Stimulated activated naive CD4-positive, alpha-beta T cell (primary cell): ENCODE measurements around the gene NOX3.
"Not testable (repeated sequence)": the region's sequence is repeated elsewhere in the genome, so short reads cannot be mapped to it uniquely, and the experiment has no call there.

Source experiments
- DNase-seq, 6 experiments: peaks; one replicate each; lab custom pipeline; 2025; lab: John Stamatoyannopoulos, UW

NOX3 gene, protein sequence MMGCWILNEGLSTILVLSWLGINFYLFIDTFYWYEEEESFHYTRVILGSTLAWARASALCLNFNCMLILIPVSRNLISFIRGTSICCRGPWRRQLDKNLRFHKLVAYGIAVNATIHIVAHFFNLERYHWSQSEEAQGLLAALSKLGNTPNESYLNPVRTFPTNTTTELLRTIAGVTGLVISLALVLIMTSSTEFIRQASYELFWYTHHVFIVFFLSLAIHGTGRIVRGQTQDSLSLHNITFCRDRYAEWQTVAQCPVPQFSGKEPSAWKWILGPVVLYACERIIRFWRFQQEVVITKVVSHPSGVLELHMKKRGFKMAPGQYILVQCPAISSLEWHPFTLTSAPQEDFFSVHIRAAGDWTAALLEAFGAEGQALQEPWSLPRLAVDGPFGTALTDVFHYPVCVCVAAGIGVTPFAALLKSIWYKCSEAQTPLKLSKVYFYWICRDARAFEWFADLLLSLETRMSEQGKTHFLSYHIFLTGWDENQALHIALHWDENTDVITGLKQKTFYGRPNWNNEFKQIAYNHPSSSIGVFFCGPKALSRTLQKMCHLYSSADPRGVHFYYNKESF

DNA sequence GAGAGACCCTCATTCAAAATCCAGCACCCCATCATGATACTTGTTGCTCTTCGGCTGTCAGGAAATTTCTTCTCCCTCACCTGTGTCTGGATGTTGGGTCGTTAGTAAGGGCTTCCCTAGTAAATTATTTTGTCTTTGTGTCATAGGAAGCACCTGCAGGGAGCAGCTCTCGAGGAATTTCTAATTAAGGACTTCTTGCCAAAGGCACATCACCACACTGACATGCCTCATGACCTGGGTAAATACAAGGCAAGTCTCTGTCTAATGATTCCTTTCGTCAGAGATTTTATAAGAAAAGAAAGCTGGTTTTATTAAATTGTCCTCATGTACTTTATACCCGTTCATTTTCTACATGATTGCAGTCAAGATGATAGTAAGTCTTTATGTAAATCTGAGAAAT is at the start of gene NOX3:
TSS of gene NOX3 (minus strand) at position 74 of the 400 bp plus-strand sequence. CDS start at position 35, 39 bp downstream.
- no peak for DNase-seq

DNA sequence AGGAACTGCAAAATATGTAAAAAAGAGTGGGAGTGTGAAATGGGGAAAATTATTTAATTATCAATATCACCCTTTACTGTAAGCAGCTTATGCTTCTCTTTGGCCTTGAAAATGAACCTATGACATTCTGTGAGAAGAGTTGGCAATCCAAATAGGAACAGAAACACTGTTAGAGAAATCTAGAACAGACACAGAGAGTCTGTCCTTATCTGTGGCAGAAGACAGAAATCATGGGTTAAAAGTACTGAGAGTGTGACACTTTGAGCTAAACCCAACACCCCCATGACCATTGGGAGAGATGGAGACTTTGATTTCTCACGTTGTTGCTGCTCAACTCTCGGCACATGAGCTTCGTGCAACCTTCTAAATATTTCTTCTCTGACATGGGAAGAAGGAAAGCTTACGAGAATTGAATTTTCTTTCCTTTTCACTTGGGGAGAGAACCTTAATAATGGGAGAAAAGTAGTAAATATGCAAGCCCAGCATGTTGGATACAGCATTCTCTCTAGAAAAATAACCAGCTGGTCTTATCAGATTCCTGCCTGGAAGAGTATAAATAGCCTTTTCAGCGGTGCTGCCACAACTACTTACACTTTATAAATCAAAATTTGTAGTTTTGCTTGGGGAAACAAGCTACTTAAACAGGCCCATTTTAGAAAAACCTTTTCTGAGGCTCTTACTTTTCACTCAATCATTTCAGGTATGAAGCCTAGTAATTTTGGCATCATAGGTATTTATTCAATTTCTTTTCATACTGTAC is 49.4 kb upstream of the NOX3 start:
- no peak for DNase-seq

DNA sequence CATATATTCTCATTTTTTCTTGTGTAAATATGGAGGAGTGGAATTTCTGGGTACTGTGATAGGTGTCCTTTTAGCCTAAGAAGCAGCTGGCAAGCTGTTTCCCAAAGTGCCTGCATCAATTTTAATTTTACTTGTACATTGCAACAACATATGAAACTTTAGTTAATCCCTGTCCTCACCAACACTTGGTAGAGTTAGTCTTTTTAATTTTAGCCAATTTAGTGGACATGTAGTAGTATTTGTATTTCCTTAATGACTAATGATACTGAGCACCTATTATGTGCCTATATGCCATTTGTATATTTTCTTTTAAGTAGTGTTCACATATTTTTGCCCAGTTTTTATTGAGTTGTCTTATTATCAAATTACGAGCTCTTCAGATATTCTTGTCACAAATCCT is 46.8 kb upstream of the NOX3 start:
- no peak for DNase-seq

DNA sequence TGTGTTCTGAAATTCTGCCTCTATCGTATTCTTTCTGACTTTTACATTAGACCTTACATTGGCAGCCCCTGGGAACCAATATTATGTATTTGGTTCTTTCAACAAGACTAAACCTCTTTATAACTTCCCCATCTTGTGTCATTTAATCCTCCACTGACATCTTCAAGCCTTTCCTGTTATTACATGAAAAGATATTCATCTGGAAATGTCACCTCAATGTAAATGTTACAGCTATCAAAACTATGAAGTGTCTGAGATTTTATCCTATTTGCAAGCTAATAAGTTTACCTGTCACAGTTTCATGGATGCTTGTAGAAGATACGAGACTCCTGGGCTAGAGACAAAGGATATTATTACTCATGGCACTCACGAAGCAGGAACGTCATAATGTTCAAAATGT is 43.9 kb upstream of the NOX3 start:
- no peak for DNase-seq

DNA sequence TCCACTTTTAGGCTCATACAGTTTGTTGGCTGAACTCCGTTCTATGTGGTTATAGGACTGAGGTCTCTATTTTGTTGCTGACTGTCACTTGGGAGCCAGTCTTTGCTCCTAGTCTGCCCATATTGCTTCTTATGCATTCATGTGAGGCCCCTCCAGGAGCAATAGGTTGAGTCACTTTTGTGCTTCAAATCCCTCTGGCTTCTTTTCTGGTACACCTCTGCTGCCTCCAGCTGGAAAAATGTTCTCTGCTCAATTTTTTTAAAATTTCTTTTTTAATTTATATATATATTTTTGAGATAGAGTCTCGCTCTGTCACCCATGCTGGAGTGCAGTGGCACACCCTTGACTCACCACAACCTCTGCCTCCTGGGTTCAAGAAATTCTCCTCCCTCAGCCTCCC is 42.7 kb upstream of the NOX3 start:
- no peak for DNase-seq

DNA sequence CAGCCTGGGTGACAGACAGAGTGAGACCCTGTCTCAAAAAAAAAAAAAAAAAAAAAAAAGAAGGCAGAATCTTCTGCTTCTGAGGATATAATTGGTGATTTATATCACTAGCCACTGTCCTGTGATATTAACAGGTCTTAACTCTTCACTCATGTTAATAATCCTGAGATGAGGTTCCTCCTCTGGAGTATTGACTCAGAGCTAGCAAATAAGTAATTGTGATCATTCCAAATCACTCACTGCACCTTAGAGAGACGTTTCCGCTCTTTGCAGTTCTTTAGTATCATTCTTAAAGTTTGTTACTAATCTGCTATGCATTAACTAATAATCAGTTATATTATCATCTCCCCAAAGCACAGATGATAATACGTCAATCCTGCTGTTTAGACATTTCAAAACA is 41.6 kb upstream of the NOX3 start:
- no peak for DNase-seq

DNA sequence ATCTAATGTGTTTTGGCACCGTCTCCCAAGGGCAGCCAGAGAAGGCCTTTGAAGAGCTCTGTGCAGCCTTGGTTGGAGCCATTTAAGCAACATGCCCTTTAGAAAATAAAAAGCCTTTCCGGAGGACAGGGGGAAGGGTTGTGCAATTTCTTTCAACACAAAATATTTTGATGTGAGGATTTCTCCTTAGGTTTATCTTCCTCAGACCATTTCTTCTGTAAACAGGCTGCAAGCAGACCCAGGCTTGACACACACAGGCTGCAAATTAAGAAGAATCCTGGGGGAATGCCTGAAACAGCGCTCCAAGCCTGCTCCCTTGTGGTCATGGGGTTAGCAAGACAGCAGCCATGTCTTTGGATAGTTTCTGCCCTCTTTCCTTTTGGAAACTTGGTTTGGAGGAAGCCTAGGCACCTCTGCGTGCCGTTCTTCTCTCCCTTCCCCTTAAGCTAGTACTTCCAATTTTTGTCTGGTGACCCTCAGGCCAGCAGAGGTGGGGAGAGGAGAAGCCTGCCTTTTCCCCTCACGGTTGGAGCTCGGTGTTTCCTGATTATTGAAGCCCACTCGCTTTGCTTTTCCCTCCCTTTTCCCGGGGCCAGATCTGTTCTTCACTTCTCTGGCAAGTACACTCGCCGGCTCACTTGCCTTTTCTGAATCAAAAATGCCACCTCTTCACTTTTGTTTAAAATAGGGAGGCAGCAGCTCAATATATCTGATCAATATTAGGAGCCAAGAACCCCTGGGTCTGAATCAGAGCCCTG is 39.6 kb upstream of the NOX3 start:
- no peak for DNase-seq

DNA sequence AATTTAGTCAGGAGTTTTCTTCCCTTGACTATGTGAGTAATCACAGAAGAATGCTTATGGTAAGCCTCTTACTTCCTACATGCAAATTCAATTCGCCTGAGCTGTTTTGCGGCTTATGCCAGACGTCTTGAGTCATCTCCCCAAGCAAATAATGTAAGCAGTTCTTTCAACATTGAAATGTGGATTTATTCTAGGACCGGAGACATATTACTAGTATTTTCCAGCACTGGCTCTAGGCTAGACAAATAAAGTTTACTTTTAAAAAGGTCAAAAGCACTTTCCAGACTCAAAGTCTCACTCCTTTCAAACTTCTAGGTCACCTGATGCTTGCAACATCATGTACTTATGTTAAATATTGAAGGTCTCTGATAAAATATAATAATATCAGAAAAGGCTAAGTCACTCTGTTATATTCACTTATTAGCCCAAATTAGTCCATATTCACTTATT is 38.1 kb upstream of the NOX3 start:
- DNase-seq = no peak

DNA sequence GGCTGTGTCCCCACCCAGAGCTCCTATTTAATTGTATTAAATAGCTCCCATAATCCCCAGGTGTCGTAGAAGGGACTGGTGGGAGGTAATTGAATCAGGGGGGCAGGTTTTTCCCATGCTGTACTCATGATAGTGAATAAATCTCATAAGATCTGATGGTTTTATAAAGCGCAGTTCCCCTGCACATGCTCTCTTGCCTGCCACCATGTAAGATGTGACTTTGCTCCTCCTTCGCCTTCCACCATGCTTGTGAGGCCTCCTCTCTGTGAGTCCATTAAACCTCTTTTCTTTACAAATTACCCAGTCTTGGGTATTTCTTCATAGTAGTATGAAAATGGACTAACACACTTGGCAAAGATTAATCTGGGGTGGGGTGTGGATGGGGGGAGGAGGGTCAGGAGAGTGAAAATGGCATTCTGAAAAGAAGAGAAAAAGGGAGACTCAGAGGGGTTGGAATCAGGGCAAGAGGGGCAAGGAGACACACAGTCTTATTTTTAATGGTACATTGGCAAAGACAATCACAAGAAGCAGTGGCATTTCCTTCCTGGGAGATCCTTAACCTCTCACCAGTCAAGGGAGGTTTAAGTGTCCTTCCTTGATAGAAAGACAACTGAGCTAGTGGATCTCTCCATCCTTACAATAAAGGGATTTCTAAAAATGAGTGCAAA is 37.5 kb upstream of the NOX3 start:
- no peak for DNase-seq

DNA sequence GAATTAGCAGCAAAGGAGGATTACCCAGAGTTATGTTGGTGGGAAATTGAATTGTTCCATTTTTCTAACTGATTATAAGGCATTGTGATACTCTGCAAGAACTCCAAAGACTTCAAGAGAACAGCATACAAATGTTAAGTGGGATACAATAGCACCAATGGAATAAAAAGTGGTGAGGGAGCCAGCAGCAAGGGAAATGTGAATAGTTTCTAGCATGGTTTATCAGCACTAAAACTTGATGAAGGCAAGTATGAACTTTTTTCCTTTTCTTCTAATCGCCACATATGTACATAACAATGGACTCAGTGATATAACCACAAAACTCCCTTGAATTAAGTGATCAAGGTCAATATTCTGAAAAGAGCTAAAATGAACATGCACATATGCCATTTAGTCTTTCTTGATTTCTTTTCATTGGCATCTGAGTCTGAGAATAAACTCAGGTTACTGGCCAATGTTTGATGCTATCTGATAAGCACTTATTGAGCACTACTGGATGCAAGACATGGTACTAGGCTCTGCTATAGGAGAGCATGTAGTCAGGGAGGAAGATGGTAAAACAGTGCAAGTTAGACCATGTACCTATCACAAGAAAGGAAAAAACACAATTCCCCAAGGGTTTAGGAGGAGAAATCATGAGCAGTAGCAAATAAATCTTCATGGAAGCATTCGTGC is 36.6 kb upstream of the NOX3 start:
- no peak for DNase-seq

DNA sequence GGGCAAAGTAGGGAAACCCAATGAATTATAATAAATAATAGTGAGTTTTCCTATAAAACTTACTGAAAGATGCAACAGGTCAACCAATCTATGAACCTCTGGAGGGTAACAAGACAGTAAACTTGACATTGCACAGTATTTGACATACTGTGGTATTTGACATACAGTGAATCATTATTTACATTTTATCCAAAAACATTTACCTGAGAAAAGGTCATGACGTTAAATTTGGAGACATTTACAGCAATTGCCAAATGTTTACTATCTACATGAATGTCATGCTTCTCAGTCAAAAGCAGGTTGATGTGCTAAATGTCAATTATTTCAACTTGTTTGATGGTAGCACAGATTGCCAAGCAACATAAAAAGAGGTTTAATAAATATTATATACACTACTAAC is 35.8 kb upstream of the NOX3 start:
- no peak for DNase-seq

DNA sequence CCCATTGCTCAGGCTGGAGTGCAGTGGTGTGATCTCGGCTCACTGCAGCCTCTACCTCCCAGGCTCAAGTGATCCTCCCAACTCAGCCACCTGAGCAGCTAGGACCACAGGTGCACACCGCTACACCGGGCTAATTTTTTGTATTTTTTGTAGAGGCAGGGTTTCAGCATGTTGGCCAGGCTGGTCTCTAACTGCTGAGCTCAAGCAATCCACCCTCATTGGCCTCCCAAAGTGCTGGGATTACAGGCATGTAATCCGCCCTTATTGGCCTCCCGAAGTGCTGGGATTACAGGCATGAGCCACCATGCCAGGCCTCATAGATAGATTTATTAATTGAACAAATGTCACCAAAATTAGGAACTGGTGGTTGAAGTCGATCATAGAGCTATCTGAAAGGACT is 32.6 kb upstream of the NOX3 start:
- DNase-seq = not testable (repeated sequence)

DNA sequence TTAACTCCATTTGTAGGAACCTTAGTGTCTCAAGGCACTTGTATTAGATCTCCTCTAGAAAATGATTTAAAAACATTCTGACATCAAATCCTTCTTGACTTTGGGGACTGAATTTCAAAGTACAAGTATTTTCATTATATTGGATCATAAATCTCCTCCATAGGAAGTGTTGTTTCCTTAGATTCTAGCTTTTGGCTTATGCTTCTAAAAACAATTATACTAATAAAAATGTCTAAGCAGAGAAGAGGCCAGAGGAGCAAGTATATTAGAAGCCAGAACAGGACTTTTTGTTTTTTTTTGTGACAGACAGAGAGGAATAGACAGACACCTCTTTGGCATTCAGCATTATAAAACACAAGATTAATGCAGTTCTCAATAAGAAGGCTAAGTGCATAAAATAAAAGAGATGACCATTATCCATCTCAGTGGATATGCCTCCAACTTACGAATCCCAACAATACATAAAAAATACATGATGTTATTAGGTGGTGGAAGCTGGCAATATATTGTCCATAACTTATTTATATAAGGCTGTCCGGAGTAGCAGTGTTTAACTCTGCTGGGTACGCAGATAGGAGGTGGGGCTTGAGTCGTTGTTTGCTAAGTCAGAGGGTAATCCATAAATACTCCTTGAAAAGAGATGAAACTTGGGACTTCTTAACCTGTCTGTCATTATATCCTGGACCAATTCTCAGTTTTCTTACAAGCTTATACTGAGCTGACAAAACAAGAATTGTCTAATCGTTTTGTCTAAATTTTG is 31.9 kb upstream of the NOX3 start:
- DNase-seq = no peak

DNA sequence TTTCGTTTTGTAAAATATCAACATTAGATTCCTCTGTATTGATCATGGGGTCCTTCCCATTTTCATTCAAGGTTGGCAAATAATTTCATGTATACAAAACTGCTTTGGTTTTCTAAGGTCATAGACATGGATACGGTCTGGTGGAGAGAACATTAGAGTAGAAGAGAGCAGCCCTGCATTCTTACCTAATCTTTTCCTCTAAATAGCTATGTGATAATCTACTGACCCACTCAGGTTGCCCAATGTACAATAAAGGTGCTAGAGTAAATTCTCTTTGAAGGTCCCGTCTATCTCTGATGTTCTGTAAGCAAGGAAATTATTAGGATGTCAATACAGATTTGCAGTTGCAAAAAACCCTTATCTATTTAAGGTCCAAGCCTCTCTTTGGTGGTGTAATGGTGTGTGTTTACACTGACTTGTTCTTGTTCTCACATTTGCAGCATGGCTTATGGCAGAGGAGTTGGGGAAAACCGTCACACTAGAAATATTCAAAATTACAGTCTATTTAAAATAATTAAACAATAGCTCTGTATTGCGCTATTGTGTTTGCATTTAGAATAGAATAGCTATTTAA is 31.2 kb upstream of the NOX3 start:
- DNase-seq = no peak

DNA sequence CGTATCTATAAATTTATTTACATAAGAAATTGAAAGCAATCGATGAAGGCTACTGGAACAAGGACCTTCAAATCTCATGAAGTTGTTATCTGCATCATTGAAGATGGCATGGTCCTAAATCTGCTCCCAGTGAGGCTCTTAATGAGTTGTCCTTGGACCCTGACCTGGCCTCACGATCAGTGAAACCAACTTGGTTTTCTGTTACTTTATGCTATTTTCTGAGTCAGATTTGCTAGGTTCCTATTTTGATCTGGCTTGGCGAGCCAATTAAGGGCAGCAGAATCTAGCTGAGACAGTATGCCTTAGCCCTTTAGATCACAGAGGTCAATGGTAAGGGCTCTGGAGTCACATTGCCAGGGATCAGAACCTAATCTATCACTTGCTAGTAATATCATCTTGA is 30.1 kb upstream of the NOX3 start:
- DNase-seq = no peak

DNA sequence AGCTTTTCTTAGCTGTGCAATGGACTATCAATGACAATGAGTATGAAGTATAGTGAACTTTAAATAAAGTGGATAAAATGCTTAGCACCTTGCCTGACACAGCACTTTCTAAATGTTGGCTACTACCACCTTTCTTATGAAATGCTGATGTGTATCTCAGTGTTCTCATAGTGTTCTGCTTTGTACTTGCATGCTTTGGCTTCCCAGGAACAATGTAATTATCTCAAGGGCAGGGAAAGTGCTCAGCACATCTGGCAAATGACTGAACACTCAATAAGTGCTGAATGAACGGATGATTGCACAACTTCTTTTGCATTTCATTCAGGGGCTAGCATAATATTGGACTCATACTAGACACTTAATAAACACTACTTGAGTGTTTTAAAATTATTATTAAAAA is 28.2 kb upstream of the NOX3 start:
- DNase-seq = no peak

DNA sequence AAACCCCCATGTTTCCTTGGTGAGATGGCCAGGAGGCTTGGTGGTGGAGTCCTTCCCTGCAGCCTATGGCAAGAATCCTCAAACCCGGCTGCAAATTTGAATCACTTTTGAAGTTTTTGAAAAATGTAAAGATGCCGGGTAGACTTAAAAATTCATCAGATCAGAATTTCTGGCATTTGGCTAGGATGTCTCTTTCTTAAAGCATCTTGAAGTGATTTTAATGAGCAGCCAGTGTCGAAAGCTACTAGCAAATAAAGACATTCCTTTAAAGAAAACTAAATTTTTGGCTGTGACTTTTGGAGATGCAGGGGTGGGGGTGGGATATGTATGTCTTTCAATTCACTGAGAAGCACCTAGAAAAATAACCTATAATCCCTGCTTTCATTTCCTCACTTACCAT is 25.6 kb upstream of the NOX3 start:
- DNase-seq = no peak

DNA sequence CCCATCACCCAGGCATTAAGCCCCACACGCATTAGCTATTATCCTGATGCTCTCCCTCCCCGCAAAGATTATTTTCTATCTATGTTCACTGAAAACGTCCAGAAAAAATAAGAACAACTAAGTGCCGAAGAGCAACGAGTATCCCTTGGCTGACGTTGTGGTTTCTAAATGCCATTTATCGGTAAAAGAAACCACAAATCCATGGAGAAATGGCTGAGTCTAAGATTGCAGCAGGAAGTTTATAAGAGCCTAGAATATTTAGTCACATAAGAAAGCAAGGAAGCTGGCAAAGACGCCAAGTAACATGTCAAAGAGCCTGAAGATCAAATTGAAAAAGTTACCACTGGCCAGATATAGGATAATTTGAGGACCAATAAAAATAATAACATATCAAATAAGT is 18.1 kb upstream of the NOX3 start:
- DNase-seq = no peak

DNA sequence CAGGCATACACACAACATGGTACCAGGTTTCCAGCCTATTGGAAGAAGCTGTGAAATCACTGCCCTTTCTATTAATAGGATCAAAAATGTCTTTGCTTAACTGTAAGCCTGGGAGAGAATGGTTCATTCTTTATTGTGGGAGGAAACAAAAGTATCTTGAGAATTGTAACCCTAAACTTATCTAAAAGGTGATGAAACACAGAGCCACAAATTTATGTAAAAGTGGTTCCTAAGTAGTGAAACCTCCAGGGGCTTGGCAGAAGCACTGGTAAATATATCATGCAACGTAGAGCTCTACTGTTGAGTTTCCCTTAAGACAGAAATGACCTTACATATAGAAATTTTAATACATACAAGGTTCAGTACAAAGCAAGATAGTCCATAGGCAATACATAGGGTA is 17.2 kb upstream of the NOX3 start:
- DNase-seq = no peak

DNA sequence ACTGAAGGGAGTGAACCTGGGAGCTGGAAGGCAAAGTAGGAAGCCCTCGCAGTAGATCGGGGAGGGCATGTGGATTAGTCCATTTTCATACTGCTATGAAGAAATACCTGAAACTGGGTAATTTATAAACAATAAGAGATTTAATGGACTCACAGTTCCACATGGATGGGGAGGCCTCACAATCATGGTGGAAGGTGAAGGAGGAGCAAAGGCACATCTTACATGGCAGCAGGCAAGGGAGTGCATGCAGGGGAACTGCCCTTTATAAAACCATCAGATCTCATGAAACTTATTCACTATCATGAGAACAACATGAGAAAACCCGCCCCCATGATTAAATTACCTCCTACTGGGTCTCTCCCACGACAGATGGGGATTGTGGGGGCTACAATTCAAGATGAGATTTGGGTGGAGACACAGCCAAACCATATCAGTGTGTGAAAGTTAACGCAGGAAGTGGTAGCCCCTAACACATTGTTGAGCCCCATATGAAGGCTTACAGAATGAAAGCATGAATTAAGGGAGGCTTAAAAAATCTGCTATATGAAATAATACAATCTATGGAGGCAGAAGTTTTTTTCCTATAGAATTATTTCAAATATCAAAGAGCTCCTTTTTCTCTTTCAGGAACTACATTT is 15.5 kb upstream of the NOX3 start:
- not testable (repeated sequence) for DNase-seq
